Hematopoietic multipotent progenitor cell (in vitro differentiated cells): ENCODE results near the gene SLC5A5. TPM values are rescaled to one million over a fixed set of nuclear protein-coding genes. Genes with fewer than 3 reads are reported as not detected.
"Not testable (repeated sequence)": the region's sequence is repeated elsewhere in the genome, so short reads cannot be mapped to it uniquely, and the experiment has no call there.

Experiments
- DNase-seq, 3 donors: peaks; one replicate each; pipeline ENCODE4 v3.0.0-alpha.2; 2011 to 2015; ENCODE audit warnings: low read depth in 2 of 3, low spot score in 2 of 3
- total RNA-seq: library from RNA; depleted of rRNA; stranded (reverse); fragments of >200 nt; gene quantifications from one replicate; pipeline ENCODE4 v1.2.3, GENCODE V29; 2012

The SLC5A5 gene
- total RNA-seq, 1 donor: 1.3 TPM

DNA sequence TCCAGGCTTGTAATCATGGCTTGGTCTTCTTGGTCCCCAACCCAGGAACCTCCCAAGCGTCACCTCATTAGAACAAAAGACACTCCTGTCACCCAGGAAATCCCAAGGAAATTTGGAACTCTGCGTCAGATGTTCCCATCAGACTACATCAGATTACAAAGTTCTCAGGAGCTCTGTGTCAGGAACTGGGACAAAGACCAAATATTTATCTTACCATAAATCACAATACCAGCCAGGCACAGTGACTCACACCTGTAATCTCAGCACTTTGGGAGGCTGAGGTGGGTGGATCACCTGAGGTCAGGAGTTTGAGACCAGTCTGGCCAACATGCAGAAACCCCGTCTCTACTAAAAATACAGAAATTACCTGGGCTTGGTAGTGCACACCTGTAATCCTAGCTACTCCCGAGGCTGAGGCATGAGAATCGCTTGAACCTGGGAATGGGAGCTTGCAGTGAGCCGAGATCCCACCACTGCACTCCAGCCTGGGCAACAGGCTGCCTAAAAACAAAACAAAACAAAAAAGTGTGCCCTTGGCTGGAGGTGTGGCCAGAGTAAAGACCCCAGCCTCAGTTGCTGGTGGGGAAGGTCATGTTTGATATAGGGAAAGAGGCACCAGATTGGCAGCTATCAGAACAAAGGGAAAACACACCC, 44.3 kb downstream of the SLC5A5 start:
- DNase-seq: no peak

DNA sequence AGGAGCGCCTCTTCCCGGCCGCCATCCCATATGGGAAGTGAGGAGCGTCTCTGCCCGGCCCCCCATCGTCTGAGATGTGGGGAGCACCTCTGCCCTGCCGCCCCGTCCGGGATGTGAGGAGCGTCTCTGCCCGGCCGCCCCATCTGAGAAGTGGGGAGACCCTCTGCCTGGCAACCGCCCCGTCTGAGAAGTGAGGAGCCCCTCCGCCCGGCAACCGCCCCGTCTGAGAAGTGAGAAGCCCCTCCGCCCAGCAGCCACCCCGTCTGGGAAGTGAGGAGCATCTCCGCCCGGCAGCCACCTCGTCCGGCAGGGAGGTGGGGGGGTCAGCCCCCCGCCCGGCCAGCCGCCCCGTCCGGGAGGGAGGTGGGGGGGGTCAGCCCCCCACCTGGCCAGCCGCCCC, 46.4 kb downstream of the SLC5A5 start:
- not testable (repeated sequence) for DNase-seq

DNA sequence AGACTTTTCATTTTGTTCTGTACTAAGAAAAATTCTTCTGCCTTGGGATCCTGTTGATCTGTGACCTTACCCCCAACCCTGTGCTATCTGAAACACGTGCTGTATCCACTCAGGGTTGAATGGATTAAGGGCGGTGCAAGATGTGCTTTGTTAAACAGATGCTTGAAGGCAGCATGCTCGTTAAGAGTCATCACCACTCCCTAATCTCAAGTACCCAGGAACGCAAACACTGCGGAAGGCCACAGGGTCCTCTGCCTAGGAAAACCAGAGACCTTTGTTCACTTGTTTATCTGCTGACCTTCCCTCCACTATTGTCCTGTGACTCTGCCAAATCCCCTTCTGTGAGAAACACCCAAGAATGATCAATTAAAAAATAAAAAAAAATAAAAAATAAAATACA, 47.4 kb downstream of the SLC5A5 start:
- DNase-seq: not testable (repeated sequence)

DNA sequence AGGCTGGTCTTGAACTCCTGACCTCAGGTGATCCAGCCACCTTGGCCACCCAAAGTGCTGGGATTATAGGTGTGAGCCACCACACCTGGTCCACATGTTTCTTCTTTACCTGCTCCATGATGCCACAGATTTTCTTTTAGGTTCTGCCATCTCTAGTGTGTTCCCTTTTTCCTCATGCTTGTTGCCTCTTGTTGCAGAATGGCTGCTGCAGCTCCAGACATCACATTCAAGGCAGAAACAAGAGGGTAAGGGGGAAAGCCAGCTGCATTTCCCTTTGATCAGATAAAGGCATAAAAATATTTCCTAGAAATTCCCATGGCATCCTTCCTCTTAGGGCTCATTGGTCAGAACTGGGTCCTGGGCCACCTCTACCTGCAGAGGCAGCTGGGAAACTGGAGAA, 48.8 kb downstream of the SLC5A5 start:
- no peak for DNase-seq

DNA sequence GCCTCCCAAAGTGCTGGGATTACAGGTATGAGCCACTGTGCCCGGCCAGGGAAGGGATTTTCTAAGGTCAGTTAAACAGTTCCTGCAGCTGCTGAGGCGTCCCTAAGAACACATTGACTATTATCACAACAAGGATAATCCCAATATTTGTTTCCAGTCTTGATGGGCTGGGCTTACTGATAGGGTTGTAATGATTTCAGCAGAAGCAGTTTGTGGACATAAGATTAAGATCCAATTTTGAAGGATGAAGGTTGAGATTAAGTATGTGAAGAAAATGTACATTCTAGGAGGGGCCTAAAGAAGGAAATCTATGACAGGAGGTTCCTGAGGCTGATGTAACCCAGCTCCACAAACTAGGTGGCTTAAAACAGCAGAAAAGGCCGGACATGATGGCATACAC, 50.4 kb downstream of the SLC5A5 start:
- DNase-seq: no peak

DNA sequence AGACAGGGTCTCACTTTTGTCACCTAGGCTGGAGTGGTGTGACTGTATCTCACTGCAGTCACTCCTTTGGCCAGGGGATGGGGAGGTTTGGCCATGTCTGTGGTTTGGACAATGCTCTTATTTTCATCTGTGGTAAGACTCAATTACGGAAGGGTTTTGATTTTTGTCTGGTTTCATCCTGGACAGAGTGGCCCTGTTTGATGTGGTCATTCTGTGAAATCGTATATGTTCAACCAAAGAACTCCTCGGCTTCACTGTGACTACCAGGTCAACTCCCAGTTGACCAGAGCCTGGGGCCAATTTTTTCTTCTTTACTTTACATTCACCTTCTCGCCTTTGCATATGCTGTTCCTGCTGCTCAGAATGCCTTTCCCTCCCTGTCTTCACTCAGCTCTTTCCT, 54.3 kb downstream of the SLC5A5 start:
- no peak for DNase-seq

DNA sequence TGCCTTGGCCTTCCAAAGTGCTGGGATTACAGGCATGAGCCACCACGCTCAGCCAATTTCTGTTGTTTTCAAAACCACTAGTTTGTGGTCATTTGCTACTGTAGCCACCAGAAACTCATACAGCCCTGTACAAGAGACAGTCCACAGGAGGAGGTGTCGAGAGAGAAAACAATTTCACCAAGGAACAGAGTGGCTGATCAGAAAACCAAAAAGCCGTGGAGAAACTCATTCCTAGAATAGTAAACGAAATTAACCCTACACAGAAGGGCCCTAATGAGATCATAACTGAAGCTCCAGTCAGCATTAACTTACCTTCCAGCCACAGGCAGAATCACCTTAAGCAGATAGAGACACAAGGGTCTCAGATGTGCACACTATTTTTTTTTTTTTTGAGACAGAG, 57.3 kb downstream of the SLC5A5 start:
- DNase-seq: no peak

DNA sequence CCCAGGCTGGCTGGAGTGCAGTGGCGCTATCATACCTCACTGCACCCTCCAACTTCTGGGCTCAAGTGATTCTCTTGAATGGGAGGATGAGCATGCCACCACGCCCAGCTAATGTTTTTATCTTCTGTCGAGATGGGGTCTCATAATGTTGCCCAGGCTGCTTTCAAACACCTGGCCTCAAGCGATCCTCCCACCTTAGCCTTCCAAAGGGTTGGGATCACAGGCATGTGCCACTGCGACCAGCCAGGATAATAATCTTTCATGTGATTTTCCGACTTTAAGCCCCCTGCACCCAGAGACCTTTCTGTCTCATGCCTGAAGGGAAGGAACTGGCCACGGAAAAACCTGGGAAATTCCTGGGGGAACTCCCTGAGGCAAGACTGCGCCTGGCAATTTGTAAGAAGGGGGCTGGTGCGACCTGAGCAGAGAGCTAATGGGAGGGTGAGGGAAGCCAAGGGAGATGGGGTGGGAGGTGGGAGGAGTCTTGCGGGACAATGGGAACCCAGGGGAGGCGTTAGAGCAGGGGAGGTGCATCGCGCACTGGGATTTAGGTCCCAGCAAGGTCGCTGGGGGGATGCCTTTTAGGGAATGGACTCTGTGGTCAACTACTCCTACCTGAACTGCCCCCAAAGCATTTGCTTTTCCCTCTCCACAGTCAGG, 59.9 kb downstream of the SLC5A5 start:
- DNase-seq: no peak

DNA sequence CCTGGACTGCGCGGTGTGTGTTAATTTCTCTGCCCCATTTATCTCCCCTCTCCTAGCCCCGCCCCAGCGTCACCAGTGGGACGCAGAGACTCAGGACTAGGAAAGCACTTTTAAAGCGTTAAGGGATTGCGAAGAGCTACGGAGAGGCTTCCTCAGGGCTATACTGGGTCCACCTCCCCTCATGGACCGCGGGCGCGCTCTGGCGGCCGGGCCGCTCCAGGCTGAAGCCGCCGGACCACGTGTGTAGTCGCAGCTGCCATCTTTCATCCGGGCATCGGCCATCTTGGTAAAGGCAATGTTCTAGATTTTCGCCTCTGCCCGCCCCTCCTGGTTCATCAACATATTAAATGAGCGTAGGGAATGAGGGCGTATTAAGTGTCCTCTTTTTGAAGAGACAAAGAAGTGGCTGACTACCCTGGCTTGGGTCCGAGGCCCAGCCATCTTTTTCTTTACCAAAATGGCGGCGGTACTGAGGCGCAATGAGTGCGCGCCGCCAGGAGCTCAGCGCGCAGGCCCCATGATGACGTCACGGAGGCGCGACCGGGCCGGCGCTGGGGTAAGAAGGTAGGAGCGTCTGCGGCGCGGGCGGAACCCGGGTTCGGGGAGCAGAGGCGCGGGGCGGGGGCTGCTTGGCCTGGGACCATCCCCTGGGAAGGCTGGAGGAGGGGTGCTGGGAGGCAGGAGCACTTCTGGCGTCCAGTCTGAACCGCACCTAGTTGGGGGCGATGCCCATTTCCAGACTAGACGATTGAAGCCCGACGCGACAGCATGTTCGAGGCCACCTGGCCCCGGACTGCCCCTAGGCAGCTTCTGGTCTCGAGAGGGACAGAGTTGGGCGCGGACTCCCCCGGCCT, 61.0 kb downstream of the SLC5A5 start, which contains the start of gene CCDC124:
Gene CCDC124, plus strand, starts transcription at position 531 of the 854 bp plus-strand sequence. CDS start 3,406 bp downstream, outside the sequence.
- peak; percentile 92 to 95 (median 94) for DNase-seq

DNA sequence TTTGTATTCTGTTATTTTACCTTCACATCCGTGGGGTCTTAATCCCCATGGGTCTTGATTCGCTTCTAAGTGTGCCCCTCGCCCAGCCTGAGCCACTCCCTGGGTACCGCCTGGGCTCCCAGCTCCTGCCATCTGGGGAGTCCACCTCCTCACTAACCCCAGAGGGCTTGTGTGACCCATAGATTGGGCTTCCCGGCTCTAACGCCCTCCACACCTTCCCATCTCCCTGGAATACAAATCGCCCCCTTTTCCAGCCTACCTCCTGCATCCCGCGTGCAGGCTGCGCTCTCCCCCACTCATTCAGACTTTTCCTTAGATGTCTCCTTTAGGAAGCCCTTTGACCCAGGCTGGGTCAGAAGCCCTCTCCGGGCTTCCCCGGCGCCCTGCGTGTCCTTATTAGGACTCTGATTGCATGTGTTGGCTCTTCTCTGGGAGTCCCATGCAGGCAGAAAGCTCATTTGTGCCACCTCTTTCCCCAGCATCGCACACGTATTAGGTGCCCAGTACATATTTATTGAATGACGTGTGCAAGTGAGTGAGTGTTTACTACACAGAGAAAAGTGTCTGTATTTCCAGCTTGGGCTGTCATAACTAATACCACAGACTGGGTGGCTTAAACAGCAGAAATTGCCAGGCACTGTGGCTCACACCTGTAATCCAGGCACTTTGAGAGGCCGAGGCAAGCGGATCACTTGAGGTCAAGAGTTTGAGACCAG, 61.8 kb downstream of the SLC5A5 start:
- DNase-seq: no peak

DNA sequence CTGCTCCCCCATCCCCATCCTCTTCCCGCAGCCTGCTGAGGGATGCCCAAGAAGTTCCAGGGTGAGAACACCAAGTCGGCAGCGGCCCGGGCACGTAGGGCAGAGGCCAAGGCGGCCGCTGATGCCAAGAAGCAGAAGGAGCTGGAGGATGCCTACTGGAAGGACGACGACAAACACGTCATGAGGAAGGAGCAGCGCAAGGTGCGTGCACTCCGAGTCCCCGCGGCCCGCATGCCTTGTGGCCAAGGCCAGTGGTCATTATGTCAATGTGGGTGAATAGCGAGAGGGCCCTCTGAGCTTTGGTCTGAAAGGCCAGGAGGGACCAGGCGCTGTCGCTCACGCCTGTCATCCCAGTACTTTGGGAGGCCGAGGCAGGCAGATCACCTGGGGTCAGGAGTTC, 64.6 kb downstream of the SLC5A5 start:
- no peak for DNase-seq

DNA sequence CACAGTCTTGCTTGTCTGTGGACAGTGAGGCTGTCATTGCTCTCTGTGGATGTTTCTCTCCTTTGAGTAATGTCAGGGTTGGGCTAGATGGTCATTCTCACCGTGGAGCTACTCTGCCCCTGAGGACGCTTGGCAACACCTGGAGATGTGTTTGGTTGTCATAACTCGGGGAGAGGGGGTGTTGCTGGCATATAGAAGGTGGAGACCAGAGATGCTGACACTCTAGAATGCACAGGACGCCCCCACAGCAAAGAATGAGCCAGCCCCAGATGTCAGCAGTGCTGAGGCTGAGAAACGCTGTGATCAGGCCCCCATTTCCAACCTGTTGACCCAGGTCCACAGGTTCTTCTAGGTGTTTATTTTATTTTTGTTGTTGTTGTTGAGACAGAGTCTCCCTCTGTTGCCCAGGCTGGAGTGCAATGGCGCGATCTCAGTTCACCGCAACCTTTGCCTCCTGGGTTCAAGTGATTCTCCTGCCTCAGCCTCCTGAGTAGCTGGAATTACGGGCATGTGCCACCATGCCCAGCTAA, 65.7 kb downstream of the SLC5A5 start:
- DNase-seq: no peak

DNA sequence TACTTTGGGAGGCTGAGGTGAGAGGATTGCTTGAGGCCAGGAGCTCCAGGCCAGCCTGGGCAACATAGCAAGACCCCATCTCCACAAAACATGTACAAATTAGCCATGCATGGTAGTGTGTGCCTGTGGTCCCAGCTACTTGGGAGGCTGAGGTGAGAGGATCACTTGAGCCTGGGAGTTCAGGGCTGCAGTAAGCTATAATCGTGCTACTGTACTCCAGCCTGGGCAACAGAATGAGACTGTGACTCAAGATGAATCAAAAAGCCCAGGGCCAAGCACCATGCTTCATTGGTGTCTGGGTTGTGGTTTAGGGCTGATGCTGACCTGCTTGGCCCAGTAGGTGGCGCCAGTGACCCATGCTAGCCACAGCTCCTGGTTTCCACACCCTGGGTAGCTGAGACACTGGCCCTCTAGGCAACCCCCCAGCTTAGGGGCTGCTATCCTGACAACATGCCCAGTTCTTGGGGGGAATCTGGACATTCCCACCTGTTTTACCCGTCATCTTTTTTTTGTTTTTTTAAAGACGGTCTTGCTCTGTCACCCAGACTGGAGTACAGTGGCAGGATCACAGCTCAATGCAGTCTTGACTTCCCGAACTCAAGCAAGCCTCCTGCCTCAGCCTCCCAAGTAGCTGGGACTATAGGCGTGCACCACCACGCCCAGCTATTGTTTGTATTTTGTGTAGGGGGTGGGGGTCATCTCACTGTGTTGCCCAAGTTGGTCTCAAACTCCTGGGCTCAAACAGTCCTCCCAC, 66.5 kb downstream of the SLC5A5 start:
- peak in 2 of 3 donors; percentile 76 to 84 for DNase-seq

DNA sequence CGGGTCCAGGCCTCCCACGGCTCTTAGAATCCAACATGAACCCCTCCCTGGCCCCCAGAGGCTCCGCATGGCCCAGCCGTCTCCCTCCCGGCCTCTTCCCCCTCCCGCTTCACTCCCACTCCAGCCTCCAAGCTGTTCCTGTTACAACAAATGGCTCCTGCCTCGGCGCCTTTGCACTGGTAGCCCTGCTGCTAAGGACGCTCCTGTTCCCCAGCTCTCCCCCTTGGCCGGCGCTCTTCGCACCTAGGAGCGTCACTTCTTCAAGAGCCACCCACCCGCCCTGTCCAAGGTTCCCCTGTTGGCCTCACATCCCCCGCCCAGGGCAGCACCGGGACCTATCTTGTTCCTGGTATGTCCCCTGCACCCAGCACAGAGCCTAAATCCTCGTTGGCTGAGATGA, 70.4 kb downstream of the SLC5A5 start:
- DNase-seq: no peak

DNA sequence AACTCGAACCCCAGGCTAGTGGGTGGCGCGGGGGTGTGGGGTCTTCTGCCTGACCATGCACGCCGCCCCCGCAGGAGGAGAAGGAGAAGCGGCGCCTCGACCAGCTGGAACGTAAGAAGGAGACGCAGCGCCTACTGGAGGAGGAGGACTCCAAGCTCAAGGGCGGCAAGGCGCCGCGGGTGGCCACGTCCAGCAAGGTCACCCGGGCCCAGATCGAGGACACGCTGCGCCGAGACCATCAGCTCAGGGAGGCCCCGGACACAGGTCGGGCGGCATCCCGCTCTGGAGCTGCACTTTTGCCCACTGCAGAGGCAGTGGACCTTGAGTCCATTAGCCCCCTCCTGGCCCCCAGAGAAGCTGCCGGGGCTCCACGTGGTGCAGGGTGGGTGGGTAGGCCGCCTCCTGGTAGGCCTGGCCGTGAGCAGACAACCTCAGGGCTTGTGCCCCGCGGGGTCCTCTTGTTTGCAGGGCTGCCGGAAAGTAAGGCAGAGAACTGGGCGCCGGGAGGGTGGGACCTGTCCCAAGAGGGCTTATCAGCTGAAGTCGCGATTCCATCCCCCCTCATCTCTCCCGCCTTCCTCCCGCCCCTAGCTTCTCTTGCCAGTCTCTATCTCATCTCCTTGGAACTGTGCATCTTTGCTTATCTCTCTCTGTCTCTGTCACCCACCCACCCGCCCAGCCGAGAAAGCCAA, 71.0 kb downstream of the SLC5A5 start:
- DNase-seq: no peak

DNA sequence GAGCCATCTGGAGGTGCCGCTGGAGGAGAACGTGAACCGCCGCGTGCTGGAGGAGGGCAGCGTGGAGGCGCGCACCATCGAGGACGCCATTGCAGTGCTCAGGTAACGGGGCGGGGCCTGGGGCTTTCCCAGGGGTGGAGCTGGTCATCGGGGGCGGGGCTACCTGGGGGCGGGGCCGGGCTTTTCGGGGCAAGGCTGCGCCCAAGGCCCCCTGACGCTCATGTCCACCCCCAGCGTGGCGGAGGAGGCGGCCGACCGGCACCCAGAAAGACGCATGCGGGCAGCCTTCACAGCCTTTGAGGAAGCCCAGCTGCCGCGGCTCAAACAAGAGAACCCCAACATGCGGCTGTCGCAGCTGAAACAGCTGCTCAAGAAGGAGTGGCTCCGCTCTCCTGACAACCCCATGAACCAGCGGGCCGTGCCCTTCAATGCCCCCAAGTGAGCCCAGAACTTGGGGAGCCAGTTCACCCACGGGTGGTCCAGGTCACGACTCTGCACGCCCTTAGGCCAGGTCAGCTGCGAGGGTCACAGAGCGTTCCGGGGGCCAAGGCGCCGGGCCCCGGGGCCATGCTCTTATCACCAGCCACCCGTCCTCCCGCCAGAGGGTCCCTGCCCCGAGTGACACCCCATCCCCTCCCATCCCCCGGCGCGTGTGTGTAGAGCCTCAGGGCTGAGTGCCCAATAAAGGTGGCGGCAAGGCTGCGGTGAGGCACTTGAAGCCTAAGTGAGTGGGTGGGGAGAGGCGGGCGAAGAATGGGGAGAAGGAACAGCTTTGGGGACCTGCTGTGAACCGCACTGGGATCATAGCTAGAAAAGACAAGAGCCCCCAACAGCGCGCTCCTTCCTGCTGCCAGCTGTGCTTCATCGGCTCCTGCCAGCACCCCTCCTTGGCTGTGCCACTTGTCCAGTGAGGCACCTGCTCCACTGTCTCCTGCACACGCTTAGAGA, 71.8 kb downstream of the SLC5A5 start:
- no peak for DNase-seq

DNA sequence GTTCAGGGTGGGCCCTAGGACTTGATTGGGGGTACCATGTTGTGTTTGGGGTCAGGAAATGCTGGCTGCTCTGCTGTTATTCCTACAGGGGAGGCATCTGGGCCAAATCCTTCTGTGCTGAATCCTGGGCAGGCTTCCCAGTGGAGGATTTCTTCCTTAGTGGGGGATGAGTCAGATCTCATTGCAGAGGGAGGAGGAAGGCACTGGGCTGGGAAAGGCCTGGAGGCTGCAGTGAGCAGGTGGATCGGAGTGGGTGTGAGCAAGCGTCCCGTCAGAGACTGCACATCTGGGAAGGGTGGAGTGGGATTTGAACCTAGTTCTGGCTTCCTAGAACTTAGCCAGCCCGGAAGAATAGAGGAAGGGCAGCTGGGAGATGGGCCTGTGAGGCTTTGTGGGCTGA, 72.6 kb downstream of the SLC5A5 start:
- no peak for DNase-seq
